COLO668 (cell line): ENCODE measurements around the gene NRAP.

Experiments used
- DNase-seq: peaks from one replicate; lab custom pipeline; 2025; ENCODE audit not compliant: unreplicated experiment; lab: John Stamatoyannopoulos, UW

The NRAP gene

GRCh38 chr10:113566888-113567287 is 97.0 kb downstream of the NRAP start:
- DNase-seq = peak; percentile 85

GRCh38 chr10:113565364-113565763 is 98.5 kb downstream of the NRAP start:
- DNase-seq = peak; percentile 12

GRCh38 chr10:113563306-113564088 is 100.3 kb downstream of the NRAP start:
- DNase-seq = peak; percentile 63

GRCh38 chr10:113562704-113563103 is 101.1 kb downstream of the NRAP start:
- DNase-seq = no peak

GRCh38 chr10:113562069-113562468 is 101.8 kb downstream of the NRAP start:
- DNase-seq = no peak

GRCh38 chr10:113561214-113561613 is 102.6 kb downstream of the NRAP start:
- DNase-seq = no peak

- no peak for DNase-seq
Observed at GRCh38 chr10:113560071-113560470, 103.8 kb downstream of the NRAP start.

- no peak for DNase-seq
Observed at GRCh38 chr10:113557903-113558321, 105.9 kb downstream of the NRAP start.

GRCh38 chr10:113557424-113557862 is 106.4 kb downstream of the NRAP start:
- DNase-seq = no peak

GRCh38 chr10:113555751-113556150 is 108.1 kb downstream of the NRAP start:
- DNase-seq = no peak

GRCh38 chr10:113555245-113555644 is 108.6 kb downstream of the NRAP start:
- DNase-seq = no peak

- no peak for DNase-seq
Observed at GRCh38 chr10:113554214-113554613, 109.6 kb downstream of the NRAP start.

- DNase-seq = no peak
Observed at GRCh38 chr10:113553149-113553548, 110.7 kb downstream of the NRAP start.

- DNase-seq = peak; percentile 6
Observed at GRCh38 chr10:113552701-113553100, 111.1 kb downstream of the NRAP start, which contains the start of gene HABP2. HABP2 (plus strand) TSS chr10:113553053; CDS start chr10:113553122, 69 bp downstream.

GRCh38 chr10:113552014-113552413 is 111.8 kb downstream of the NRAP start:
- DNase-seq = no peak

GRCh38 chr10:113550365-113550764 is 113.5 kb downstream of the NRAP start:
- DNase-seq = no peak

- DNase-seq = no peak
Observed at GRCh38 chr10:113549856-113550255, 114.0 kb downstream of the NRAP start.

- DNase-seq = no peak
Observed at GRCh38 chr10:113547426-113547825, 116.4 kb downstream of the NRAP start.

- DNase-seq = no peak
Observed at GRCh38 chr10:113544392-113544791, 119.4 kb downstream of the NRAP start.

- no peak for DNase-seq
Observed at GRCh38 chr10:113543107-113543955, 120.5 kb downstream of the NRAP start.

- DNase-seq = no peak
Observed at GRCh38 chr10:113541549-113541927, 122.3 kb downstream of the NRAP start.
